Activated CD8-positive, alpha-beta T cell treated with anti-CD3 and anti-CD28 coated beads, Interleukin-2, amount 10 ng/mL, durations not matched to agents 7 days and 5 days (primary cell): ENCODE data around the gene PHLDA3. TPM values are rescaled to one million over a fixed set of nuclear protein-coding genes. Genes with fewer than 3 reads are reported as not detected.
"Not testable (repeated sequence)": the region's sequence is repeated elsewhere in the genome, so short reads cannot be mapped to it uniquely, and the experiment has no call there.

Experiments
- ATAC-seq: fragments of 150-1000 bp; cut with Tn5 transposase; one replicate; pipeline ENCODE4 v1.10.0; 2021; ENCODE audit warnings: moderate library complexity
- CTCF ChIA-PET: fragments of 350-600 bp; sonication (Branson Sonifier 250); formaldehyde crosslinking; loops from one replicate; lab custom pipeline; 2021; ENCODE audit warnings: antibody characterized with exemption; lab: Charles Lee
- POLR2A ChIA-PET: fragments of 350-600 bp; sonication (Branson Sonifier 250); formaldehyde crosslinking; loops from one replicate; lab custom pipeline; 2021; ENCODE audit warnings: antibody characterized with exemption; lab: Charles Lee
- DNase-seq: peaks from one replicate; pipeline ENCODE4 v3.0.0-alpha.2; 2020
- H3K27ac Mint-ChIP-seq: one replicate; pipeline ENCODE4 v1.8.0; 2021; ENCODE audit warnings: mild to moderate bottlenecking, mixed read lengths
- H3K27me3 Mint-ChIP-seq: one replicate; pipeline ENCODE4 v1.8.0; 2021; ENCODE audit warnings: low read depth, mixed read lengths
- H3K36me3 Mint-ChIP-seq: one replicate; pipeline ENCODE4 v1.8.0; 2021; ENCODE audit warnings: low read depth, mixed read lengths
- H3K4me1 Mint-ChIP-seq: one replicate; pipeline ENCODE4 v1.8.0; 2021; ENCODE audit warnings: low read depth, mixed read lengths
- H3K4me3 Mint-ChIP-seq: one replicate; pipeline ENCODE4 v1.8.0; 2021; ENCODE audit warnings: mild to moderate bottlenecking, mixed read lengths
- H3K9me3 Mint-ChIP-seq: one replicate; pipeline ENCODE4 v1.8.0; 2022; ENCODE audit warnings: mixed read lengths; ENCODE audit not compliant: insufficient read depth
- total RNA-seq, 2 experiments: library from RNA; stranded (reverse); gene quantifications; one replicate each; pipeline ENCODE4 v1.2.3, GENCODE V29; 2021

PHLDA3 gene
- total RNA-seq, 2 experiments from 2014 or later = 17.3 to 18.7 TPM

GRCh38 chr1:201475915-201476669 lies 7.1 kb upstream of the PHLDA3 start:
- Mint-ChIP-seq H3K4me1 (peaks cover 31% of the 10 kb centered on the region), H3K36me3 (no peaks in the 10 kb centered on the region), H3K9me3 (no peaks in the 10 kb centered on the region), H3K27ac (no peak overlapping the region), H3K27me3 (peaks cover 39% of the 10 kb centered on the region), H3K4me3 (no peak overlapping the region)
- DNase-seq (no peak), ATAC-seq (no peak)
- ChIA-PET CTCF (interaction anchor here (1.0 kb wide), 1 partner anchor 37 kb away, joined by 5 read pairs; no protein-coding TSS in a partner anchor), POLR2A (no interaction called here)

DNA sequence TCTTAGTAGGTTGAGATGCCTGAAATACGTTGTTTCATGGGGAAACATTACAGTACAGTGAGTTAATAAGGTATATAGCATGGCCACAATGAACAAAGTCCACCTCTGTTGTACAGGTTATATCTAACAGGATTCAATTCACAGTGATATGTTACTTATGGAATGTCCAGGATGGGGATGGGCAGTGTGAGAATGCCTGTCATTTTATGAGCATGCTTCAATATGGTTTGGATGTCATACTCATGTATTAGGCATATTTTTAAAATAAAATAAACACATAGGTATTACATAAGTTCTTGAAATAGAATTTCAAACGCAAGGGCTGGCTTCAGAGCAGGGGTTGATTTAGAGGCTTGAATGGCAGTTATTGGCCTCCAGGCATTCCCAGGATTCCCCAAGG lies 6.1 kb upstream of the PHLDA3 start:
- POLR2A ChIA-PET = no interaction called here
- no peak for ATAC-seq
- peaks cover 43% of the 10 kb centered on the region for H3K27me3 Mint-ChIP-seq

GRCh38 chr1:201473296-201473695 lies 4.3 kb upstream of the PHLDA3 start:
- Mint-ChIP-seq H3K27me3 (peaks cover 52% of the 10 kb centered on the region), H3K4me1 (peaks cover 28% of the 10 kb centered on the region), H3K4me3 (no peak overlapping the region), H3K9me3 (no peaks in the 10 kb centered on the region), H3K36me3 (no peaks in the 10 kb centered on the region), H3K27ac (no peak overlapping the region)
- ChIA-PET POLR2A (no interaction called here), CTCF (interaction anchor here (3.0 to 3.4 kb wide), 2 partner anchors 9 to 39 kb away, joined by 11 to 18 read pairs; no protein-coding TSS in a partner anchor)
- ATAC-seq (no peak), DNase-seq (no peak)

More for the DNA sequence above, 6.1 kb upstream of the PHLDA3 start:
- no peak overlapping the region for H3K4me3 Mint-ChIP-seq
- H3K27ac Mint-ChIP-seq = no peak overlapping the region
- CTCF ChIA-PET = interaction anchor here (1.0 kb wide), 1 partner anchor 38 kb away, joined by 5 read pairs; no protein-coding TSS in a partner anchor
- no peaks in the 10 kb centered on the region for H3K36me3 Mint-ChIP-seq
- no peak for DNase-seq
- no peaks in the 10 kb centered on the region for H3K9me3 Mint-ChIP-seq
- H3K4me1 Mint-ChIP-seq = peaks cover 23% of the 10 kb centered on the region

- ATAC-seq, H3K9me3 Mint-ChIP-seq, H3K4me3 Mint-ChIP-seq, DNase-seq, POLR2A ChIA-PET, H3K27ac Mint-ChIP-seq, H3K36me3 Mint-ChIP-seq: not testable (repeated sequence)
- CTCF ChIA-PET = interaction anchor here (1.0 to 3.4 kb wide), 3 partner anchors 10 to 40 kb away, joined by 4 to 18 read pairs (median 11); no protein-coding TSS in a partner anchor
- H3K4me1 Mint-ChIP-seq = peaks cover 36% of the 10 kb centered on the region
- H3K27me3 Mint-ChIP-seq = peaks cover 50% of the 10 kb centered on the region
Measured at GRCh38 chr1:201472321-201472720, 3.3 kb upstream of the PHLDA3 start.

GRCh38 chr1:201471772-201472171 lies 2.8 kb upstream of the PHLDA3 start:
- ATAC-seq (no peak), DNase-seq (no peak)
- Mint-ChIP-seq H3K27ac (no peak overlapping the region), H3K27me3 (peaks cover 50% of the 10 kb centered on the region), H3K4me1 (peaks cover 32% of the 10 kb centered on the region), H3K4me3 (no peak overlapping the region), H3K36me3 (peaks cover 5% of the 10 kb centered on the region), H3K9me3 (no peaks in the 10 kb centered on the region)
- ChIA-PET POLR2A (no interaction called here), CTCF (interaction anchor here (3.0 to 3.4 kb wide), 2 partner anchors 10 to 41 kb away, joined by 11 to 18 read pairs; no protein-coding TSS in a partner anchor)

DNA sequence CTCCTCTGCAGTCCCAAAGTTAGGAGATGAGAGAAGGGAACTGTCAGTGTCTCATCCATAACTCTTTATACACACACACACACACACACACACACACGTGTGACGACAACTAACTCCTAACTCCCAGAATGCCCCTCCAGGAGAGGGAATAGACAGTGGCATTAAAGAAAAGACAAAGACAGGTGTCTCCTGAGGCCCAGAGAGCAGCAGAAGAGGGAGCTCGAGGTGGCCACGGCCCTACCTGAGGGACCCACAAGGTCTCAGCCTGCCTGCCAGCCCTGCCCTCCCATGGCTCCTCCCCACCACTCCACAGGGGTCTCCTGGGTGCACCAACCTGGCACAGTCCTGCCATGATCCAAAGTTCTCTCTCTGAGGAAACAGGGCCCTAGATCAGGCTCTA lies 1.6 kb upstream of the PHLDA3 start:
- POLR2A ChIA-PET = no interaction called here
- Mint-ChIP-seq H3K9me3 (no peaks in the 10 kb centered on the region), H3K36me3 (peaks cover 5% of the 10 kb centered on the region), H3K4me1 (peaks cover 20% of the 10 kb centered on the region), H3K27ac (no peak overlapping the region), H3K27me3 (peaks cover 42% of the 10 kb centered on the region), H3K4me3 (no peak overlapping the region)
- no peak for ATAC-seq
- CTCF ChIA-PET = interaction anchor here (3.4 to 5.8 kb wide), 2 partner anchors 10 to 42 kb away, joined by 11 to 40 read pairs; no protein-coding TSS in a partner anchor
- no peak for DNase-seq

DNA sequence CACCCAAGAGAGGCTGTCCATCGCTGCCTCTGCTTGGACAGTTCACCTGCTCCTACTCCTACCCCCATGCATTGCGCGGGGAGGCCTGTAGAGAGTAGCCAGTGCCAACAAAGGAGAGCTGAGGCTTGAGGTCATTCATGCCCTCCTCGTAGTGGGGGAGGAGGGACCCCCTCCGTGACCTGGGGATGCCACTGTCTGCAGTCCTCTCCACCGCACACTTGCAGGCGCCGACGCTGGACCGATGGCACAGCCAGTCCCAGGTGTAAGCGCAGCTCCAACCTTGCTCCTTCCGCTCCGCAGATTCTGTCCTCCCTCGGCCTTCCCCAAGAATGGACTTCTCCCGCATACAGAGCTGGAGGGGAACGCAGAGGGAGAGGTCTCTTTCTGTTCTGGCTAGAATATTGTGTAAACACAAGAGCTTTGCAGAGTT lies 672 bp upstream of the PHLDA3 start:
- ATAC-seq = no peak
- Mint-ChIP-seq H3K36me3 (peaks cover 11% of the 10 kb centered on the region), H3K27me3 (peaks cover 39% of the 10 kb centered on the region), H3K4me1 (peaks cover 20% of the 10 kb centered on the region), H3K9me3 (no peaks in the 10 kb centered on the region), H3K4me3 (peak overlapping the region; percentile 84), H3K27ac (no peak overlapping the region)
- no peak for DNase-seq
- ChIA-PET CTCF (interaction anchor here (1.4 to 5.8 kb wide), 4 partner anchors 11 to 44 kb away, joined by 3 to 40 read pairs (median 20); no protein-coding TSS in a partner anchor), POLR2A (interaction anchor here (0.6 to 2.0 kb wide), 4 partner anchors 11 to 38 kb away, joined by 3 to 8 read pairs (median 4); no protein-coding TSS in a partner anchor)

DNA sequence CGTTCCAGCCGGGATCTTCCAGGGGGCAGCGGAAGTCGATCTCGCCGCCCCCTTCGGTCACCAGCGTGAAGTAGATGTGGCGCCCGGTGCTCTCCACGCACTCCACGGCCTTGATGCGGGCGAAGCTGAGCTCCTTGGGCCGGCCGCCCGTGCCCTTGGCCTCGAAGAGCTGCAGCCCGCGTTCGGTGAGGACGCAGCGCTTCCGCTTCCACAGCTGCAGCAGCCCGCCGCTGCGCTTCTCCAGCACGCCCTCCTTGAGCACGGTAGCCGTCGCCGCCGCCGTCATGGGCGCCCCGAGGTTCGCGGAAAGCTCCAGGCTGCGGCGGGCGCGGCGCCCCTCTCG lies 516 bp downstream of the PHLDA3 start:
- Mint-ChIP-seq H3K4me1 (peaks cover 20% of the 10 kb centered on the region), H3K27ac (peak overlapping the region; percentile 70), H3K9me3 (no peaks in the 10 kb centered on the region), H3K4me3 (peak overlapping the region; percentile 84), H3K36me3 (peaks cover 13% of the 10 kb centered on the region), H3K27me3 (peaks cover 32% of the 10 kb centered on the region)
- POLR2A ChIA-PET = interaction anchor here (1.5 to 2.0 kb wide), 2 partner anchors 12 to 13 kb away, joined by 5 to 8 read pairs; no protein-coding TSS in a partner anchor
- ATAC-seq (peak; percentile 59), DNase-seq (peak; percentile 54)
- CTCF ChIA-PET = interaction anchor here (0.8 to 5.8 kb wide), 6 partner anchors 13 to 45 kb away, joined by 3 to 40 read pairs (median 10); no protein-coding TSS in a partner anchor

GRCh38 chr1:201466492-201466891 lies 2.5 kb downstream of the PHLDA3 start:
- no peak for ATAC-seq
- H3K4me1 Mint-ChIP-seq = peaks cover 20% of the 10 kb centered on the region
- ChIA-PET CTCF (interaction anchor here (0.9 to 5.8 kb wide), 3 partner anchors 15 to 47 kb away, joined by 3 to 40 read pairs (median 4); no protein-coding TSS in a partner anchor), POLR2A (no interaction called here)
- H3K9me3 Mint-ChIP-seq = no peaks in the 10 kb centered on the region
- H3K36me3 Mint-ChIP-seq = peaks cover 13% of the 10 kb centered on the region
- peaks cover 21% of the 10 kb centered on the region for H3K27me3 Mint-ChIP-seq
- H3K27ac Mint-ChIP-seq = no peak overlapping the region
- DNase-seq = no peak
- H3K4me3 Mint-ChIP-seq = peak overlapping the region; percentile 18

GRCh38 chr1:201465698-201466290 lies 3.2 kb downstream of the PHLDA3 start:
- H3K27me3 Mint-ChIP-seq = peaks cover 20% of the 10 kb centered on the region
- ChIA-PET CTCF (interaction anchor here (5.8 kb wide), 1 partner anchor 15 kb away, joined by 40 read pairs; no protein-coding TSS in a partner anchor), POLR2A (no interaction called here)
- peaks cover 20% of the 10 kb centered on the region for H3K4me1 Mint-ChIP-seq
- no peak overlapping the region for H3K27ac Mint-ChIP-seq
- ATAC-seq (no peak), DNase-seq (no peak)
- H3K4me3 Mint-ChIP-seq = no peak overlapping the region
- H3K36me3 Mint-ChIP-seq = peaks cover 13% of the 10 kb centered on the region
- H3K9me3 Mint-ChIP-seq = no peaks in the 10 kb centered on the region

DNA sequence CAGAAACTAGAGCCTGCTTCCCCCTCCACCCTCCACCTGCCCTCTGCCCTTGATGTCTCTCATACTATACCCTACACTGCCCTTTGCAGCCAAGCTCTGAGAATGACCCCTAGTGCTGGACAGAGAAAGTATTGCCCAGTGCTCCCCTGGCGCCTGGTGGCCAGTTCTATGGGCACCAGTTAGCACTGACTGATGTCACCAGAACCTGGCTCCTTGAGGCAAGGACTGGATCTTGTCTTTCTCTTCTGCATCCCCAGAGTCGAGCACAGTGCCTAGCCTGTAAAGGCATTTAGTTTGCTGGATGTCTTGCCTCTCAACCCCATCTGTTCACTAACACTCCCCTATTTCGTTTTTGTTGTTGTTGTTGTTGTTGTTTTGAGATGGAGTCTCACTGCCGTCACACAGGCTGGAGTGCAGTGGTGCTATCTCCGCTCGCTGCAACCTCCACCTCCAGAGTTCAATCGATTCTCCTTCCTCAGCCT lies 5.9 kb downstream of the PHLDA3 start:
- H3K4me3 Mint-ChIP-seq = no peak overlapping the region
- peaks cover 13% of the 10 kb centered on the region for H3K36me3 Mint-ChIP-seq
- H3K27ac Mint-ChIP-seq = no peak overlapping the region
- no peaks in the 10 kb centered on the region for H3K9me3 Mint-ChIP-seq
- H3K27me3 Mint-ChIP-seq = peaks cover 11% of the 10 kb centered on the region
- H3K4me1 Mint-ChIP-seq = peaks cover 7% of the 10 kb centered on the region
- DNase-seq = no peak
- ATAC-seq = peak; percentile 20
- ChIA-PET POLR2A (no interaction called here), CTCF (interaction anchor here (2.4 kb wide), 1 partner anchor 19 kb away, joined by 9 read pairs; no protein-coding TSS in a partner anchor)
